DND-41 (cell line): ENCODE data around the gene FBXW7.

ENCODE experiments used
- ATAC-seq: fragments of 200-7000 bp; cut with Tn5 transposase; 3 replicates; pipeline ENCODE4 v1.9.1; 2021; ENCODE audit warnings: low read depth; ENCODE audit not compliant: insufficient read depth
- DNase-seq: peaks from one replicate; pipeline ENCODE4 v3.0.0-alpha.2; 2020
- H2AFZ ChIP-seq: 2 replicates; pipeline ENCODE4 v1.6.0; 2012; ENCODE audit warnings: low read depth, low read length
- H3K27ac ChIP-seq: 2 replicates; pipeline ENCODE4 v1.5.1; 2012; ENCODE audit warnings: low read length, inconsistent platforms
- H3K27me3 ChIP-seq: fragments of 200-600 bp; sonication (generic); 2 replicates; pipeline ENCODE4 v1.6.0; 2012; ENCODE audit warnings: low read length, mild to moderate bottlenecking, inconsistent platforms; ENCODE audit not compliant: insufficient read depth, poor library complexity
- H3K36me3 ChIP-seq: 2 replicates; pipeline ENCODE4 v1.5.1; 2012; ENCODE audit warnings: low read length, inconsistent platforms; ENCODE audit not compliant: insufficient read depth
- H3K4me1 ChIP-seq: 2 replicates; pipeline ENCODE4 v1.5.1; 2012; ENCODE audit warnings: mild to moderate bottlenecking, low read length; ENCODE audit not compliant: insufficient read depth
- H3K4me2 ChIP-seq: 2 replicates; pipeline ENCODE4 v1.6.0; 2012; ENCODE audit warnings: mild to moderate bottlenecking, moderate library complexity, low read length, inconsistent platforms; ENCODE audit not compliant: insufficient read depth
- H3K4me3 ChIP-seq, 2 experiments: fragments of 200-600 bp in 1 of 2; shearing (Covaris generic) in 1 of 2; 2 replicates each; pipeline ENCODE4 v1.5.1; 2012 to 2016; ENCODE audit warnings: inconsistent platforms in 2 of 2, low read length in 2 of 2, mild to moderate bottlenecking in 2 of 2, low read depth in 1 of 2, moderate library complexity in 1 of 2
- H3K79me2 ChIP-seq: 2 replicates; pipeline ENCODE4 v1.6.0; 2012; ENCODE audit warnings: low read length, inconsistent platforms; ENCODE audit not compliant: insufficient read depth
- H3K9ac ChIP-seq: 2 replicates; pipeline ENCODE4 v1.6.0; 2012; ENCODE audit warnings: low read depth, mild to moderate bottlenecking, inconsistent platforms, low read length, moderate library complexity
- H3K9me3 ChIP-seq: 2 replicates; pipeline ENCODE4 v1.5.1; 2012; ENCODE audit warnings: low read length, moderate library complexity, mild to moderate bottlenecking, inconsistent platforms; ENCODE audit not compliant: insufficient read depth, severe bottlenecking
- H4K20me1 ChIP-seq: 2 replicates; pipeline ENCODE4 v1.6.0; 2012; ENCODE audit warnings: low read length; ENCODE audit not compliant: insufficient read depth
- CTCF ChIP-seq: IDR thresholded peaks from 2 replicates; pipeline ENCODE4 v1.5.1; 2012; ENCODE audit warnings: borderline replicate concordance, low read length, moderate library complexity, mild to moderate bottlenecking; ENCODE audit not compliant: poor library complexity, severe bottlenecking; ENCODE audit errors: extremely low read depth
- EZH2 ChIP-seq: IDR thresholded peaks from 3 replicates; pipeline ENCODE4 v1.6.1; 2012; ENCODE audit warnings: borderline replicate concordance, low read depth, mild to moderate bottlenecking, moderate library complexity, low read length, inconsistent platforms; ENCODE audit not compliant: severe bottlenecking

The FBXW7 gene

GRCh38 chr4:152327606-152328453, 208.1 kb downstream of the FBXW7 start:
- no peak overlapping the region for H3K4me2 ChIP-seq
- H3K4me1 ChIP-seq: no peaks in the 10 kb centered on the region
- DNase-seq (no peak), ATAC-seq (no peak)
- TF ChIP-seq EZH2 (no peak), CTCF (no peak)
- no peak overlapping the region for H3K4me3 ChIP-seq
- no peak overlapping the region for H3K9ac ChIP-seq
- peaks cover 82% of the 10 kb centered on the region for H3K36me3 ChIP-seq
- no peak overlapping the region for H2AFZ ChIP-seq
- H3K27me3 ChIP-seq: no peaks in the 10 kb centered on the region
- no peaks in the 10 kb centered on the region for H4K20me1 ChIP-seq
- no peaks in the 10 kb centered on the region for H3K79me2 ChIP-seq
- H3K9me3 ChIP-seq: no peaks in the 10 kb centered on the region
- no peak overlapping the region for H3K27ac ChIP-seq

DNA sequence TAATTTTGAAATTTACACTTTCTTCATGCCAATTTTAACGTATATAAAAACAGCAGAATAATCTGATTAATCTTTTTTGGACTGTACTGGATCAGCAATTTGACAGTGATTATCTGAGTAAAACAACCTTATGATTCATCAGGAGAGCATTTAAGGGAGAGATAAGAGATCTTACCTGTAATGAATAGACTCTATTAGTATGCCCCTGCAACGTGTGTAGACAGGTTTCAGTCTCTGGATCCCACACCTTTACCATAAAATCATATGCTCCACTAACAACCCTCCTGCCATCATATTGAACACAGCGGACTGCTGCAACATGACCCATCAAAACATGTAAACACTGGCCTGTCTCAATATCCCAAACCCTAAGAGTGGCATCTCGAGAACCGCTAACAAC, 210.1 kb downstream of the FBXW7 start:
- H3K4me3 ChIP-seq: no peak overlapping the region
- no peak overlapping the region for H3K27ac ChIP-seq
- H3K79me2 ChIP-seq: no peaks in the 10 kb centered on the region
- no peak overlapping the region for H3K9ac ChIP-seq
- no peak for DNase-seq
- ATAC-seq: no peak
- H2AFZ ChIP-seq: no peak overlapping the region
- no peaks in the 10 kb centered on the region for H3K9me3 ChIP-seq
- H3K27me3 ChIP-seq: no peaks in the 10 kb centered on the region
- no peaks in the 10 kb centered on the region for H3K4me1 ChIP-seq
- no peak overlapping the region for H3K4me2 ChIP-seq
- TF ChIP-seq CTCF (no peak), EZH2 (no peak)
- H3K36me3 ChIP-seq: peaks cover 88% of the 10 kb centered on the region
- H4K20me1 ChIP-seq: no peaks in the 10 kb centered on the region

- Histone ChIP-seq H4K20me1 (no peaks in the 10 kb centered on the region), H3K27ac (no peak overlapping the region), H3K36me3 (peaks cover 64% of the 10 kb centered on the region), H3K4me1 (no peaks in the 10 kb centered on the region), H3K4me3 (no peak overlapping the region), H3K79me2 (no peaks in the 10 kb centered on the region), H2AFZ (no peak overlapping the region), H3K9ac (no peak overlapping the region), H3K27me3 (no peaks in the 10 kb centered on the region), H3K4me2 (no peak overlapping the region), H3K9me3 (no peaks in the 10 kb centered on the region)
- no peak for TF ChIP-seq CTCF
- TF ChIP-seq EZH2: no peak
- ATAC-seq (no peak), DNase-seq (no peak)
Measured at GRCh38 chr4:152323221-152323620, 212.7 kb downstream of the FBXW7 start.
